Measurements from ENCODE around the gene XPR1.
"Not testable (repeated sequence)": the region's sequence is repeated elsewhere in the genome, so short reads cannot be mapped to it uniquely, and the experiment has no call there.

XPR1 gene

DNA sequence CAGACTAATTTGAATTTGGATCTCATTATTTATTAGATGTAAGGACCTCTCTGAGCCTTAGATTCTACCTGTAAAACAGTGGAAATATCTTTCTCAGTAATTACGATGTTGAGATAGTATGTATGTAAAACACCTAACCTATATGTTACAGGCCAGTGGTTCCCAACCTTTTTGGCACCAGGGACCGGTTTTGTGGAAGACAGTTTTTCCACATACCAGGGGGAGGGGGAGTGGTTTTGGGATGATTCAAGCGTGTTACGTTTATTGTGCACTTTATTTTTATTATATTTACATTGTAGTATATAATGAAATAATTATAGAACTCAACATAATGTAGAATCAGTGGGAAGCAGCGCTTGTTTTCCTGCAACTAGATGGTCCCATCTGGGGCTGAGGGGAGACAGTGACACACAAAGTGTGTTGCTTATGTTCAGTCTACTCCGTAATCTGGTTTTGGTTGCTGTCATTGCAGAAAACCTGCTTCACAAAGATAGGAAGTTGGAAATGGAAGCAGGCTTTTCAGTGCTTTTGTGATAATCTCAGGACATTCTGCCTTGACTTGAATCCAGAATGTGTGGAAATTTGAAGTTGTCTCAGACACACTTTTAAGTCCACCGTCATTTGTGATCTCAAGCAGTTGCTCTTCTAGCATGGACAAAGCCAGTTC is 12.8 kb downstream of the XPR1 start:
- no peak for DNase-seq

DNA sequence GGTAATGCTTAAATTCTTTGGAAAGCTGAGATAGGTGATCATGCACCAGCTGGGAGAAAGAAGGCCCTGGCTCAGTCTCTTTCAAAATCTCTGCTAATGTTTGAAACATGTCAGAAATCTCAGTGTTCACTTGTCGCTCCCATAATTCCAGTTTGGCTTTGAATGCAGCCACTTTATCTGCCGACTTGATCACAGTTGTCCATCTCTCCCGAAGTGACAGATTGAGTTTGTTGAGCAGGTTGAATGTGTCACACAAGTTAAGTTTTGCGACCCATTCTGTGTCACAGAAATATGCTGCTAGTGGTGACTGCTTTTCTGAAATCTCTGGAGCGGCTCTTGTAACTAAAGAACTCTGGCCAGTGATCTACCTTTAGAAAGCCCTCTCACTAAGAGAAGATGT is 13.4 kb downstream of the XPR1 start:
- not testable (repeated sequence) for DNase-seq

DNA sequence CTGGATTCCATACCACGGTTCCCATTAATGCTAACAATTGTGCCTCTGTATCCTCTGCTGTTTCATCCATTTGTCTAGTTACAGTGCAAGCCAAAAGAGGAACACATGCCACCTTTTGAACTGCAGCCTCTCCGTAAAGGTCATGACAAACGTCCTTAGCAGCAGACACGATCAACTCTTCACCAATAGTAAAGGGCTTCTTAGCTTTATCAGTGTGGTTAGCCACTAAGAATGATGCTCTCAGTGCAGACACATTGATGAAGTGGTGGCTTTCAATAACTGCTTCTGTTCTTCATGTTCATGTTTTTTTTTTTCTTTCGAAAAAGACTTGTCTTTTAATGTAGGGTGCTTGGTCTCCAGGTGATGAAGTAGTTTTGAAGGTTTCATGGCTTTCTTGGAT is 14.3 kb downstream of the XPR1 start:
- no peak for DNase-seq

DNA sequence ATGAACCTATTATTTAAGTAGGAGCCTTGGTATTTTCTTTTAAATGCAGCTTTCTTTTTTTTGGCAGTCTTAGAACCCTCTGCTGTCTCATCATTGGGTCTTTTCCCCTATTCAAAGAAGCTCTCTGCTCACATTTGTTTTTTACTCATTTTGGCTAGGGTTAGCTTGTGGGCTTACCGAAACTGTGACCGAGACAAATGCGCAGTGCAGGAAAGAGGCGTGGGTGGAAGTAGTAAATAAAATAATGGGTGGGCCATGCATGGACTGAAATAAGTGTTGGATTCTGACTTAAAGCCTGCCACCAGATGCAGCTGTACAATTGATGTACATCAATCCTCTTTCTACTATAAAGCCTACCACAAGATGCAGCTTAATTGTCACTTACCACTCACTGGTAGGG is 14.7 kb downstream of the XPR1 start:
- no peak for DNase-seq

DNA sequence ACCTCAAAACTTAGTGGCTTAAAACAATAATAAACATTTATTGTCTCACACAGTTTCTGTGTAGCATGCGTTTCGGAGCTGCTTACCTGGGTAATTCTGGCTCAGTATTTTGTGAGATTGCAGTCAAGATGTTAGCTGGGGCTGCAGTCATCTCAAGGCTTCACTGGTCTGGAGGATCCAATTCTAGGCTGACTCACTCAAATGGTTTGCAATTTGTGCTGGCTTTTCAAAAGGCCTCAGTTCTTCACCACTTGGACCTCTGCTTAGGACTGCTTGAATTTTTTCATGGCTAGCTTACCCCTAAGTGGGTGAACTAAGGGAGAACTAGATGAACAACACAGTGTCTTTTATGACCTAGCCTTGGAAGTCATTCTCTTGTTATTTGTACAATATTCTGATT is 21.0 kb downstream of the XPR1 start:
- DNase-seq = no peak

DNA sequence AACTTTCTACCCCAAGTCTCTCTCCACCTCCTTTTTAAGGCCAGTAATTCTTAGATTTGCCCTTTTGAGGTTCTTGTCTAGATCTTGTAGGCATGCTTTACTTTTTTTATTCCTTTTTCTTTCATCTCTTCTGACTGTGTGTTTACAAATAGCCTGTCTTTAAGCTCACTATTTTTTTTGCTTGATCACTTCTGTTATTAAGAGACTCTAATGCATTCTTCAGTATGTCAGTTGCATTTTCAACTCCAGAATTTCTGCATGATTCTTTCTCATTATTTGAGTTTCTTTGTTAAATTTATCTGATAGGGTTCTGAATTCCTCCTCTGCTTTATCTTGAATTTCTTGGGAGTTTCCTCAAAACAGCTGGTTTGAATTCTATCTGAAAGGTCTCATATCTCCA is 30.9 kb downstream of the XPR1 start:
- no peak for DNase-seq

DNA sequence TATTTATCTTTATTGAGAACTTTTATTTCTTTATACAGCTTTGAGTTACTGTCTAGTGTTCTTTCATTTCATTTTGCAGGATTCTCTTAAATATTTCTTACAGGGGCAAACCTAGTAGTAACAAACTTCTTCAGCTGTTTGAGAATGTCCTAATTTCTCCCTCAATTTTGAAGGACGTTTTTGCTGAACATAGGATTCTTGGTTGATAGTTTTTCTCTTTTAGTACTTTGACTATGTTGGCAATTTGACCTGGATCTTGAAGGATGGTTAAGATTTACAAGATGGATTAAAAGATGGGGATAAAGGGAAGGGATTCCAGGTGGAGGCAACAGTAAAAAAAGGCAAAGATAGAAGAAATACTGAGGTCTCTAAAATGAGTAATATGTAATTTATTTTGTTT is 38.9 kb downstream of the XPR1 start:
- DNase-seq = no peak

DNA sequence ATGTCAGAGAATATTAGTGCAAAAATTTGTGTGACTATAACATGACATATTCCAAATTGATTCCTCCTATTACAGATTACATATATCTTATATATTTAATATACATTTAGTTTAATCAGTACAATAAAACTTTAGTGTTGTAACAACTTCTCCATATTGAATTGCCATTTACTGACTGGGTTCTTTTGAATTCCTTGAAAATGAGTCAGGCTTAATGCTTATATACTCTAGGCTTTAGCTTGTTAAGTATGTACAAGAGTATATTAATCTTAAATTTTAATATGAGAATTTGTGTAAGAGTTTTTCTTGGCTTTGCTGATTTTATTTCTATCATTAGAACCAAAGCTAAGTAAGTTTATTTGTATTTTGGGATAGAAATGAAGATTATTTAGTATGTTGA is 40.3 kb downstream of the XPR1 start:
- DNase-seq = no peak

DNA sequence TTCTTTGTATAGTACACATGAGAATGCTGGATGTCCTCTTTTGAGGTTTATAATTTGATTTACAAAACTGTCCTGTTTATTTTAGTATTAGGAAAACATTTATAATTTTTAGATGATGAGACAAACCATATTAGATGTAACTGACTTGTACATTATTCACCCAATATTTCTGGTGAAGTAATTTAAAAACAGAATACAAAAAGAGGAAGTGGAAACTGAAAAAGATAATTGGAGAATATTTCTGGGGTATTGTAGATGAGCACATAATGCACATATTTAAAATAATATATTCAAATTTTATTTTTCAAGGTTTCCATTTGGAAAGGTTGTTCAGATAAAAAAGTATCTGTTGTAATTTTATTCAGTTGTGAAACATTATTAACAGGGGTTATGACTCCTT is 40.7 kb downstream of the XPR1 start:
- DNase-seq = no peak

DNA sequence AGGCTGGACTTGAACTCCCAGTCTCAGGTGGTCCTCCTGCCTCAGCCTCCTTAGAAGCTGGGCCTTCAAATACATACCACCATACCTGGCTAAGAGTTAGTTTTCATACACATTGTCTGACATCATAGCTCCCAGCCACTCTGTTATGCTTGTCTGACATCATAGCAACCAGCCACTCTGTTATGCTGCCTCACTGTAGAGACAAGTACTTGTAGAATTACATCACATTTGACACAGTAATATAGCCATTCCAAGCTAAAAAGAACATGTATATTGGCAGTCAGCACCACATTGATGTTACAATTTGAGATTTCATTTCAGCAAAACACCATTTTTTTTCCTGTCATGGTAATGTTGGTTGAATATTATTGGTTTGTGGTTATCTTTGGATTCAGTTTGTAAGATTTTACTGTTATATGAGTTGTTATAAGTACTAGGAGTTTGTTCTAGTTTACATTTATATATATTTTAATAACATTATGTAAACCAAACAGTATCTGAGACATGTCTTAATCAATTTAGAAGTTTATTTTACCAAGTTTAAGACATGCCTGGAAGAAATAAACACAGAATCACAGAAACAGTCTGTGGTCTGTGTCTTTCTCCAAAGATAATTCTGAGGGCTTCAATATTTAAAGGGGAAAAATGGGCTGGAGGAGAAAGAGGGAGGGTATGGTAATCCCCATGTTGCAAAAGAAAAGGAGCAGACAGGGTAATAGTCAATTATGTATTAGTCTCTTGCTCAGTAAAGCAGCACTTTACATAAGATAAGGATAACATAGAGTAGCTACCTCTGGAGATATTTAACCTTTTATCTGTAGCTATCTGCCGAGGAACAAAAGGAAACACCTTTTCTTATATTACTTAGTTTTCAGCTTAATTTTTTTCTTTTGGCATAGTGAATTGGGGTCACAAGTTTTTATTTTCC is 43.0 kb downstream of the XPR1 start:
- DNase-seq = no peak

DNA sequence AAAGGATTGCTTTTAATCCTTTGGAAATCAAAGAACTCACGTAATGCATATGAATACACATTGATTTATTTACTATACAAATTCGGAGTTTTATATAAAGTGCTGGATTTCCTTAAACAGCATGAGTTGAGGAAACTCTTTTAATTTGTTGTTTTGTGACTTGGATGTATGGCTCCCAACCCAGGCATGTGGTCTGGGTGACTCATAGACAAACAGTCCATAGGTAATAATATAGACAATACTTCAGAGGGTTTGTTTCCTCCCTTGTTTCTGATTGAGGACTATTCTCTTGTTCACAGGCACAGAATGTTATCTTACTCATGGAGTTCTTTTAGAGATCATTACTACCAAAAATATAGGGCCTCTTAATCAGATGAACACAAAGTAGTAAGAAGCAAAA is 43.8 kb downstream of the XPR1 start:
- DNase-seq = no peak

DNA sequence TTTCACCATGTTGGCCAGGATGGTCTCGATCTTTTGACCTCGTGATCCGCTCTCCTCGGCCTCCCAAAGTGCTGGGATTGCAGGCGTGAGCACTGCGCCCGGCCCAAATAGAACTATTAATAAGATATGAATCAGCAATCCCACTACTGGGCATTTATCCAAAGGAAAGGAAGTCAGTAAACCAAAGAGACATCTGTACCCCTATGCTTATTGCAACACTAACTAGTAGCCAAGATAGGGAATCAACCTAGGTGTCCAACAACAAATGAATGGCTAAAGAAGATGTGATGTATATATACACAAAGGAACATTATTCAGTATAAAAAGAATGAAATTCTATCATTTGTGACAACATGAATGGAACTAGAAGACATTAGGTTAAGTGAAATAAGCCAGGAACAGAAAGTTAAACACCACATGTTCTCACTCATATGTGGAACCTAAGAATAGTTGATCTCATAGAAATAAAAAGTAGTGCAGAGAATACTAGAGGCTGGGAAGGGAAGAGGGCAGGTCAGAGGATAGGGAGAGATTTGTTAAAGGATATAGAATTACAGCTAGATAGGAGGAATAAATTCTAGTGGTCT is 48.8 kb downstream of the XPR1 start:
- DNase-seq = no peak

DNA sequence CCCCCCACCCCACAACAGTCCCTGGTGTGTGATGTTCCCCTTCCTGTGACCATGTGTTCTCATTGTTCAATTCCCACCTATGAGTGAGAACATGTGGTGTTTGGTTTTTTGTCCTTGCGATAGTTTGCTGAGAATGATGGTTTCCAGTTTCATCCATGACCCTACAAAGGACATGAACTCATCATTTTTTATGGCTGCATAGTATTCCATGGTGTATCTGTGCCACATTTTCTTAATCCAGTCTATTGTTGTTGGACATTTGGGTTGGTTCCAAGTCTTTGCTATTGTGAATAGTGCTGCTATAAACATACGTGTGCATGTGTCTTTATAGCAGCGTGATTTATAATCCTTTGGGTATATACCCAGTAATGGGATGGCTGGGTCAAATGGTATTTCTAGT is 51.3 kb downstream of the XPR1 start:
- DNase-seq = not testable (repeated sequence)

DNA sequence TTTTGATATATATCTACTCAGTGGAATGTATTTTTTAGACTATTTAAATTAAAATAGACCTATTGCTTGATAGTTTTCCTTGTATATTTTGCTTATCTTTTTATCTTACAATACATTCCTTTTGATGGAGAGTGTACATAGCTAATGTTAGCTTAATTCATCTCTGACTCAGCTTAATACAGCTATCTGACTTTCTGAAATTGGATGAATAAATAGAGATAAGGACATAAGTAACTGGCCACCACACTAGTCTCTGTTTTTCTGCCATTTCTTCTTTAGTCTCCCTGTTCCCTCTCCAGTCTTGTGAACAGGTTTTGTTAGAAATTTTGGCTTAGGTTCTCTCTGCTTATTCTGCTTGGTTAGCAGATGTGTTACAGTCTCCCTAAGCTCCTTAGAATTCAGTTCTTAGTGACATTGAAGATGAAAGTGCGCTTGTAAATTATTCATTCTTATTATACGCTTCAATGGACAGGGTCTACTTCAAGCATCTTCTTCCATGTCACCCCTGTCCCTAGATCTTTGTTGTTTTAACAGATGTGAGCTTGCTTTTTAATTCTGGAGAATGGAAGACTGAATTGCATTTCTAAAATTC is 59.6 kb downstream of the XPR1 start:
- DNase-seq = no peak

DNA sequence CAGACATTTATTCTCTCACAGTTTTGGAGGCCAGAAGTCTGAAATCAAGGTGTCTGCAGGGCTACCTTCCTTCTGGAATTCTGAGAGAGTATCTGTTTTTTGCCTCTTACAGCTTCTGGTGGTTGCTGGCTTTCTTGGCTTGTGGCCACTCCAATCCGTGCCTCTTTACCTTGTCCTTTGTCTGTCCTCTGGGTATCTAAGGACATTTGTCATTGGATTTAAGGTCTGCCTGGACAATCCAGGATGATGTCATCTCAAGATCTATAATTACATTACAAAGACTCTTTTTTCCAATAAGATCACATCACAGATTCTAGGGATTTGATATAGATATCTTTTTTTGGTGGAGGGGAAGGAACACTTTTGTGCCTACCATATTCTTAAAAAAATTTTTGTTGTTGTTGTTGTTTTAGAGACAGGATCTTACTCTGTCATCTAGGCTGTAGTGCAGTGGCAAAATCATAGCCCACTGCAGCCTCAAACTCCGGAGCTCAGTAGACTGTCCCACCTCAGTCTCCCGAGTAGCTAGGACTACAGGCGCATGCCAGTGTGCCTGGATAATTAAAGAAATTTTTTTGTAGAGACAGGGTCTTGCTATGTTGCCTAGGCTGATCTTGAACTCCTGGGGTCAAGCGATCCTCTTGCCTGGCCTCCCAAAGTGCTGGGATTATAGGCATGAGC is 61.9 kb downstream of the XPR1 start:
- no peak for DNase-seq

DNA sequence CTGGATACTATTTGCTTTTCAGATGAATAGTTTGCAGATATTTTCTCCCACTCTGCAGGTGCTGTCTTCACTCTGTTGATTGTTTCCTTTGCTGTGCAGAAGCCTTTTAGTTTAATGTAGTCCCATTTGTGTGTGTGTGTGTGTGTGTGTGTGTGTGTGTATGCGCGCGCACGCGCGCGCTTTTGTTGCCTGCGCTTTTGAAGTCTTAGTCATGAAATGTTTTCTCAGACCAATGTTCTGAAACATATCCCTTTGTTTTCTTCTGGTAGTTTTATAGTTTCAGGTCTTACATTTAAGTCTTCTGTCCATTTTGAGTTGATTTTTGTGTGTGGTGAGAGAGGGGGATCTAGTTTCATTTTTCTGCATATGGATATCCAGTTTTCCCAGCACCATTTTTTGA is 63.5 kb downstream of the XPR1 start:
- DNase-seq = no peak

DNA sequence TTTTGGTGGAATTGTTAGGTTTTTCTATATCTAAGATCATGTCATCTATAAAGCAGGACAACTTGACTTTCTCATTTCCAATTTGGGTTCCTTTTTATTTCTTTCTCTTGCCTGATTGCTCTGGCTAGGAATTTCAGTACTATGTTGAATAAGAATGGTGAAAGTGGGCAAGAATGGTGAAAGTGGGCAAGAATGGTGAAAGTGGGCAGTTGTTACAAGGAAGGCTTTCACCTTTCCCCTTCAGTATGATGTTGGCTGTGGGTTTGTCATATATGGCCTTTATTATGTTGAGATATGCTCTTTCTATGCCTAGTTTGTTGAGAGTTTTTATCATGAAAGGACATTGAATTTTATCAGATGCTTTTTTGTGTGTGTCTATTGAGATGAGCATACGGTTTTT is 64.5 kb downstream of the XPR1 start:
- DNase-seq = no peak

DNA sequence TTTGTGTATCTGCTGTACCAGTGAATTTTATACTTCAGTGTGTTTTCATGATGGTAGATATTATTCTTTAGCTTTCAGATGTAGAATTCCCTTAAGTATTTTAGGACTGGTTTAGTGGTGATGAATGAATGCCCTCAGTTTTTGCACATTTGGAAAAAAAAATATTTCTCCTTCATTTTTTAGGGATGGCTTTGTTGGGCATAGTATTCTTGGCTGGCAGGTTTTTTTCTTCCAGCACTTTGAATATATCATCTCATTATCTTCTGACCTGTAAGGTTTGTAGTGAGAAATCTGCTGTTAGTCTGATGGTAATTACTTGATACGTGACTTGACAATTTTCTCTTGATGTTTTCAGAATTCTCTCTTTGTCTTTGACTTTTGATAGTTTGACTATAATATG is 66.8 kb downstream of the XPR1 start:
- DNase-seq = no peak

DNA sequence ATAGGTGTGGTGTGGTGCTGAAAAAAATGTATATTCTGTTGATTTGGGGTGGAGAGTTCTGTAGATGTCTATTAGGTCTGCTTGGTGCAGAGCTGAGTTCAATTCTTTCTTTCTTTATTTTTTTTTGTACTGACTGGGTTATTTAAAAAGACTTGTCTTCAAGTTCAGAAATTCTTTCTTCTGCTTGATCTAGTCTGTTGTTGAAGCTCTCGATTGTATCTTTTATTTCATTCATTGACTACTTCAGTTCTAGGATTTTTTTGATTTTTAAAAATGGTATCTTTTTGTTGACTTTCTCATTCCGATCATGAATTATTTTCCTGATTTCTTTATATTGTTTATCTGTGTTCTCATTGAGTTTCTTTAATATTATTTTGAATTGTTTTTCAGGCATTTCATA is 70.6 kb downstream of the XPR1 start:
- not testable (repeated sequence) for DNase-seq

DNA sequence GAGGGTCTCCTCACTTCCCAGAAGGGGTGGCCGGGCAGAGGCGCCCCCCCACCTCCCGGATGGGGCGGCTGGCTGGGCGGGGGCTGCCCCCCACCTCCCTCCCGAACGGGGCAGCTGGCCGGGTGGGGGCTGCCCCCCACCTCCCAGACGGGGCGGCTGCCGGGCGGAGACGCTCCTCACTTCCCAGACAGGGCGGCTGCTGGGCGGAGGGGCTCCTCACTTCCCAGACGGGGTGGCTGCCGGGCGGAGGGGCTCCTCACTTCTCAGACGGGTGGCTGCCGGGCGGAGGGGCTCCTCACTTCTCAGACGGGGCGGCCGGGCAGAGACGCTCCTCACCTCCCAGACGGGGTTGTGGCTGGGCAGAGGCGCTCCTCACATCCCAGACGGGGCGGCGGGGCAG is 78.9 kb downstream of the XPR1 start:
- DNase-seq = not testable (repeated sequence)

DNA sequence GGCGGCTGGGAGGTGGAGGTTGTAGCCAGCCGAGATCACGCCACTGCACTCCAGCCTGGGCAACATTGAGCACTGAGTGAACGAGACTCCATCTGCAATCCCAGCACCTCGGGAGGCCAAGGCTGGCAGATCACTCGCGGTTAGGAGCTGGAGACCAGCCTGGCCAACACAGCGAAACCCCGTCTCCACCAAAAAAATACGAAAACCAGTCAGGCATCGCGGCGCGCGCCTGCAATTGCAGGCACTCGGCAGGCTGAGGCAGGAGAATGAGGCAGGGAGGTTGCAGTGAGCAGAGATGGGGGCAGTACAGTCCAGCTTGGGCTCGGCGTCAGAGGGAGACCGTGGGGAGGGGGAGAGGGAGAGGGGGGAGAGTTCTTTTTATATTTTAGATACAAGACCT is 79.4 kb downstream of the XPR1 start:
- DNase-seq = not testable (repeated sequence)

DNA sequence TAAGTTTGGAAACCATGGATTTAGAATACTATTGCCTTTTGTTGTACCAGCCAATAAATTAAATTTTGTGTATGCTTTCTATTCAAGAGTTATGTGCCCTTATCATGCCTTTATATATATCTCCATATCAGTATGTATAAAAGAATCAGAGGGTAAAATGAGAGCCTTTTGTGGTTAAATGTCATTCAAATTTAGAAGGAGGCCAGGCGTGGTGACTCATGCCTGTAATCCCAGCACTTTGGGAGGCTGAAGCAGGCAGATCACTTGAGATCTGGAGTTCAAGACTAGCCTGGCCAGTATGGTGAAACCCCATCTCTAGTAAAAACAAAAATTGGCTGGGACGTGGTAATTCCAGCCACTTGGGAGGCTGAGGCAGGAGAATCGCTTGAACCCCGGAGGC is 88.9 kb downstream of the XPR1 start:
- no peak for DNase-seq

DNA sequence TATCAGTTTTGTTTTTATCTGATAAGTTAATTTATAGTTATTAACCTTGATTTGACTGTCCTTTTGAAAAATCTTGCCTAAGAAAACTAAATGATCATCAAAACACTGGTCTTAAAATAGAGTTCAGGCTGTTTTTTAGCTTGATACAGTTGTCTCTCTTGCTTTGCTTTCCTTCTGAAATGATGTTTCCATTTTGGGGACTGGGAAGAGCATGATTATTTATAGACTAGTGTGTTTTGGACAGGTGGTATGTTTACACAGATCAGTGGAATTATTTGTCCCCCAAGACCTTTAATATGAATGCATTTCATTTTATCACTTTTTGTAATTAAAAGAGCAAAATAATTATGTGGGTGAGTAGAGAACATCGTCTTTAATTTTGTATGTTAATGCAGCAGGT is 90.8 kb downstream of the XPR1 start:
- no peak for DNase-seq
